ENCODE results near the gene CACFD1. TPM values are rescaled to one million over a fixed set of nuclear protein-coding genes. Genes with fewer than 3 reads are reported as not detected.

CACFD1 gene
- total RNA-seq, 4 donors from 2014 or later, result 2.5 to 5.3 (median 3.4) TPM

- TF ChIP-seq CTCF (IDR thresholded peaks at IDR 0.05; ENCODE audit: low read depth), result no peak
Measured at GRCh38 chr9:133453651-133454050, 6.1 kb upstream of the CACFD1 start.

- TF ChIP-seq CTCF (IDR thresholded peaks at IDR 0.05; ENCODE audit: low read depth), result no peak
Measured at GRCh38 chr9:133454325-133454724, 5.5 kb upstream of the CACFD1 start.

- TF ChIP-seq CTCF (IDR thresholded peaks at IDR 0.05; ENCODE audit: low read depth), result no peak
Measured at GRCh38 chr9:133454943-133455673, 4.7 kb upstream of the CACFD1 start.

GRCh38 chr9:133455936-133456335, 3.8 kb upstream of the CACFD1 start:
- TF ChIP-seq CTCF (IDR thresholded peaks at IDR 0.05; ENCODE audit: low read depth), result no peak

GRCh38 chr9:133456409-133456808, 3.4 kb upstream of the CACFD1 start:
- no peak for TF ChIP-seq CTCF (IDR thresholded peaks at IDR 0.05; ENCODE audit: low read depth)

- no peak for TF ChIP-seq CTCF (IDR thresholded peaks at IDR 0.05; ENCODE audit: low read depth)
Measured at GRCh38 chr9:133457233-133457632, 2.5 kb upstream of the CACFD1 start.

- TF ChIP-seq CTCF (IDR thresholded peaks at IDR 0.05; ENCODE audit: low read depth), result no peak
Measured at GRCh38 chr9:133457748-133458147, 2.0 kb upstream of the CACFD1 start.
